ENCODE measurements around the gene PON1.

The PON1 gene

GRCh38 chr7:95324431-95324830 is at the start of gene PON1:
Gene PON1 (minus strand): TSS chr7:95324532. CDS start chr7:95324475, 57 bp downstream.
- DNase-seq (ENCODE audit: low spot score) = no peak
- no peak for FAIRE-seq

DNA sequence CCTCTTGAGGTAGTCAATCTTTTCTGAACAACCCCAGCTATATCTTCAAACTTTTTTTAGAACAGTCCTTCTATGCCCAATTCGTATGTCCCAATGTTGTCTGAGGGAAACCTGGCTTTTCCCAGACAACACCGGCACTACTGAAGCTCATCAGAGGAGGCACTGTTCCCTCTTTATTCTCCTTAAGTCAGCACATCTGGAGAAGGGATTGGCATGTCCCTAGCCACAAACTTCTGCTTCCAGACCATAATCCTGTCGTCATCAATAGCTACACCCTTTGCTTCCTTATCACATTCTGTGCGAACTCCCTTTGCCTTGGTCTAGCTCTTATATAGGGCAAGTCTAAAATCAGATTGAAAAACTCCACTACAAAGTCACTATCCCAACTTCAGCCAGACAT is 49.0 kb upstream of the PON1 start:
- DNase-seq (ENCODE audit: low spot score) (no peak), FAIRE-seq (no peak)

GRCh38 chr7:95368235-95368634 is 43.9 kb upstream of the PON1 start:
- no peak for FAIRE-seq
- no peak for DNase-seq (ENCODE audit: low spot score)

GRCh38 chr7:95367606-95368005 is 43.3 kb upstream of the PON1 start:
- no peak for FAIRE-seq
- no peak for DNase-seq (ENCODE audit: low spot score)

DNA sequence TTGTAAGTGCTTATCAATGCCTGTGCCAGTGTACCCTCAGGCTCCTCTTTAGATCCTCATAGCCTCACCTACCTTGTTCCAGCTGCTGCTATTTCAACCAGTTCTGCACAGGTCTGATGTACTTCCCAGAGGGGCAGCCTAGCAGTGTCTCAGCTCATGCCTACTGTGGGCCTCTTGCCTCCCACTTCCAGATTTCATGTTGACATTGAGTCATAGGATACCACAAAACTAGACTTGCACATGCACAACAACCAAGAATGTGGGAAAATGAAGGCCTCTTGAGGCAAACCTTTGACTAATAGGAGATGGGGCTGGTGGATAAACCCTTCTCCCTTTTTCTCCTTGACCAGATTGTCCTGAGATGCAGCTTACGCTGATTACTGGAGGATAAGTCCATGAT is 40.8 kb upstream of the PON1 start:
- DNase-seq (ENCODE audit: low spot score) = peak; percentile 25
- FAIRE-seq = no peak

GRCh38 chr7:95357623-95358022 is 33.3 kb upstream of the PON1 start:
- DNase-seq (ENCODE audit: low spot score) = no peak
- FAIRE-seq = no peak

DNA sequence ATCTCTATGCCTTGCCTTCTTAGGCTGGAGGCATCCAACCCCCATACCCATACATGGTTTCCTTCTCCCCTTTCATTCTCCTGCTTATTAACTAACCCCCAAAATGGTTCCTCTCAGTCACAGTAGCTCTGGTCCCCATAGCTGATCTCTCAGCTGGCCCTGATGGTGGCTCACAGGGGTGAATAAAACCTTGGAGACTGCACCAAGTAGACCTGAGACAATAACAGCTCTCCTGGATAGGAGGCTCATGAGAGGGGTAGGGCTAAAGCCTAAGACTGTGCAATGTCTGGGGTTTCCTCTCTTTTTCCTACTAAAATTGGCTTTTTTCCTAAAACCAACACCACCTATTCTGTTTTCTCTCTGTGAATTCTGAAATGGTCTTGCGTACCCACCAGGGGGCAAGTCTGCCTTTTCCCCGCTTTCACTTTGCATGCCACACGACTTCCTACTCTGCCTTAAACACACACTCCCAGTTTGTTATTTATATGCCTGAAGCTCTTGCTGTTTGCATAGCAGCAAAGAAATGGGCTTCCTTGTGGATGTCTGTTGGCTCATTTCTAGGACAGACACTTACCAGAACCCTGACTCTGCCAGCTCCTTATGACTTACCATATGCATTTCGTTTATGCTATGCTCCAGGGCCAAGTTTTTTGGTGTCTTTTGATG is 18.4 kb upstream of the PON1 start:
- FAIRE-seq (no peak), DNase-seq (ENCODE audit: low spot score) (no peak)

- DNase-seq (ENCODE audit: low spot score) (no peak), FAIRE-seq (peak; percentile 20)
These were observed 17.7 kb upstream of the PON1 start for GRCh38 chr7:95342029-95342428.

- no peak for DNase-seq (ENCODE audit: low spot score)
- no peak for FAIRE-seq
These were observed 16.2 kb upstream of the PON1 start for GRCh38 chr7:95340491-95340890.

- DNase-seq (ENCODE audit: low spot score) = no peak
- FAIRE-seq = no peak
These were observed 14.5 kb upstream of the PON1 start for GRCh38 chr7:95338832-95339231.

- FAIRE-seq (peak; percentile 59), DNase-seq (ENCODE audit: low spot score) (peak; percentile 45)
These were observed 10.8 kb upstream of the PON1 start for GRCh38 chr7:95335093-95335492.

DNA sequence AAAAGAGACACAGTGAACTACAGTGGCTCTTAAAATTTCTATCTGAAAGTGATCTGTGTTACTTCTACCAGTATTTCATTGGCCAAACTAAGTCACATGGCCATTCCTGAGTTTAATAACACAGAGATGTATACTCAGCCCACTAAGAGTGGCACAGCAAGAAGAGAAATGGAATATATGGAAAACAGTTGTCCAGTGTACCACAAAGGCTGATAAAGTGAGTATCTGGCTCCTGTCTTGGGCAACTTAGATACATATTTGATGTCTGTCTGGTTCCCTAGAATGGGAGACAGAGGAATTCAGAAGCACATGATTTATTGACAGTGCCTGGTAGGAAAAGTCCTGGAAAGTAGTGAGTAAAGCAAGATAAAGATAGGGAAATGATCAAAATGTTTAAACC is 10.1 kb upstream of the PON1 start:
- DNase-seq (ENCODE audit: low spot score) = no peak
- no peak for FAIRE-seq

DNA sequence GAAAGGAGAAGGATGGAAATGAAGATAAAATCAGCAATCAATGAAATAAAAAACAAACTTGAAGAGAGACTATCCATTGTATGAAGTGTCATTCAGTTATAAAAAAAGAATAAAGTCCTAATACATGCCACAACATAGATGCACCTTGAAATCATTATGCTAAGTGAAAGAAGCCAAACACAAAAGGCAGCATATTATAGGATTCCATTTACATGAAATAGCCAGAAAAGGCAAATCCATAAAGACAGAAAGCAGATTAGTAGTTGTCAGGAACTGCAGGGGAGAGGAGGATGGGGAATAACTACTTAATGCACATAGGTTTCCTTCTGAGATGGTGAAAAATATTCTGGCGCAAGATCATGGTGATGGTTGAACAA is 6.6 kb upstream of the PON1 start:
- FAIRE-seq (peak; percentile 58), DNase-seq (ENCODE audit: low spot score) (no peak)

DNA sequence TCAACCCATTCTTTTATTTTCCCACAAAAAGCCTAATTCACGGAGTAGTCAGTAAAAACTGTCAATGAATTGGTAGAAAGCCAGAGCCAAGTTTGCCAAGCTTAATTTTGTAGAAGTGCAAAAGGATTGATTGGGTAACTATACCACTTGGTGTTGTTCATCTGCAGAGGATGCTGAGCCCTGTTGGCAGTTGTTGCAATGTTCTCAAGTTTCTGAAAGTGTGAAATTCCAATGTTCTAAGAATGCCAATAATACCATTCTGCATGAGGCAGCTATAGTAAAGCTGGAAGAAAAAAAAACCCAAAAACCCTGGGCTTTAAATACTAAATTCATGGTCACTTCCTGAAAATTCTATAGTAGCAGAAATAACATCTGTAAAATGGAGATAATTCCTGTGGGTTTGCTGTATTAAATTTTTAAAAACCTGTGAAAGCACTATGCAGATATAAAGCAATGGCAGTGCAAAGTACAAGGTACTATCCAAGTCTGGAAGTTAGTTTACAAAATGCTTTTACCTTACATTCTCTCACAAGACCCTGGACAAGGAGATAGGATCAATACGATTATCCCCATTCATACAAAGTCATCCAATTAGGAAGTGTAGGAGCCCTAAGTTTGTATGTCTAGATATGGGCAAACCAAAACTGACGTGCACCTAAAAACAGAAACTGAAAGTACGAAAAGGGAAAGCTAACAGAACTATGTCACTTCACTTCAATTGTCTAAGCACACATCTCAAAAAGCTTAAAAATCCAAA is 6.0 kb upstream of the PON1 start:
- no peak for DNase-seq (ENCODE audit: low spot score)
- no peak for FAIRE-seq

- DNase-seq (ENCODE audit: low spot score) (no peak), FAIRE-seq (no peak)
These were observed 3.0 kb upstream of the PON1 start for GRCh38 chr7:95327356-95327755.

GRCh38 chr7:95323410-95324129 is 762 bp downstream of the PON1 start:
- no peak for FAIRE-seq
- no peak for DNase-seq (ENCODE audit: low spot score)

- no peak for FAIRE-seq
- DNase-seq (ENCODE audit: low spot score) = no peak
These were observed 1.5 kb downstream of the PON1 start for GRCh38 chr7:95322854-95323253.

DNA sequence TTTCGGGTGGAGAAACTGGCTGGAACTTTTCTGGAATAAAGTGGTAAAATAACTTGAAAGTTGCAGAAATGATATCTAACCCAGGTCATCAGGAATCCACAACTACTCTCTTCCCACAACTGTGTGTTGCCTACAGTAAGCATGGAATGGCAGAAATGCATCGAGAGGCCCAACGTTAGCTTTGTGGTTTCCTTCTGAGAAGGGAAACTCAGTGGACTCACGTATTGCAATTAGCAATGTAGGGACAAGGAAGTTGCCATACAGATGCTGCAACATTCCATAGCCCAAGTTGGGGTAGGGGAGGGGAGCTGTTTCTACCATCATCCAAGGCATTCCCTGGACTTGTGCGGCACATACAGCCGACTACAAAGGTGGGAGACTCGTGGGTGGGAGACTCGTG is 1.9 kb downstream of the PON1 start:
- FAIRE-seq (no peak), DNase-seq (ENCODE audit: low spot score) (no peak)

DNA sequence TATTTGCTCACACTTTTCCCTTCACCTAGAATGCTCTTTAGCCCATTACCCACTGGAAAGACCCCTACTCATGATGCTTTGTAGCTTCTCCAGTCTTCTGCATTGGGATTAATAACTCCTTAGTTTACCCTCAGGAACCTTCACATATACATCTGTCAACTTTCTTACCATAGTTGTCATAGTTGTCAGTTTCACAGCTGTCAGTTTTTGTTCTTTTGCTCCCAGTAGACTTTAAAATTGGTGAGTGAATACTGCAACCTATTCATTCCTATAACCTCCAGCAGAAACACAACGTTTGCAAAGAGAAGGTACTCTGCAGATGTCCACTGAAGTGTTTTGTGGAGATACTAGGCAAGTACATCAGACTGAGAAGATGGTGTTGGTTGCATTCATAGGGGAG is 2.6 kb downstream of the PON1 start:
- FAIRE-seq (no peak), DNase-seq (ENCODE audit: low spot score) (no peak)

DNA sequence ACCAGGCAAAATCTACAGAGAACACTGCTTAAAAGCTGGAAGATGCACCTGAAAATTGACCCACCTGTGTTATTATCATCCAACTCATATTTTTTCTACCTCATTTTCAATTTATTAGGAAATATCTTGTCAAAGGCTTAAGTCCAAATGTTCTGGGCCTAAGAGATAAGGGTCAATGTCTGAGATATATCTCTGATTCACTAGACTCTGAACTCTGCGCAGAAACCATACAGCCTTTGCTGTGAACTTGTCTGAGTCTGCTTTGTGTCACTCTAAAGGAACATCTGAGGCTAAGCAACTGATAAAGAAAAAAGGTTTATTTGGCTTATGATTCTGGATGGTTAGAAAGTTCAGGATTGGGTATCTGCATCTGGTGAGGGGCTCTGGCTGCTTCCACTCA is 3.7 kb downstream of the PON1 start:
- FAIRE-seq = no peak
- DNase-seq (ENCODE audit: low spot score) = no peak

DNA sequence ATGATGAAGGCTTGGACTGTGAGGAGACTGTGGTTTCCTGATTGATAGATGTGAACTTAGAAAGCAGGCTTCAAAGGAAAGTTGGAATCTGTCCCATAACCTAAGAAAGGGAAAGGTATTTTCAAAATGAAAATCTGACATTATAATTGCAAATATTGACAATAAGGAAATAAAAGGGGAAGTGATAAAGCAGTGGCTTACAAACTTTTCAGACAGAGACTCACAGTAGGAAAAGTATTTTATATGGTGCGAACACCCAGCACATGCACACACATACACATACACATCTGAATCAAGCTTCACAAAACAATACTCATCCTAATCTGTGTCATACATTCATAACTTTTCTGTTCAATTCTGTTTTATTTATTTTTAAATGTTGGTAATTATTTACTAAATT is 4.8 kb downstream of the PON1 start:
- DNase-seq (ENCODE audit: low spot score) = no peak
- FAIRE-seq = no peak

DNA sequence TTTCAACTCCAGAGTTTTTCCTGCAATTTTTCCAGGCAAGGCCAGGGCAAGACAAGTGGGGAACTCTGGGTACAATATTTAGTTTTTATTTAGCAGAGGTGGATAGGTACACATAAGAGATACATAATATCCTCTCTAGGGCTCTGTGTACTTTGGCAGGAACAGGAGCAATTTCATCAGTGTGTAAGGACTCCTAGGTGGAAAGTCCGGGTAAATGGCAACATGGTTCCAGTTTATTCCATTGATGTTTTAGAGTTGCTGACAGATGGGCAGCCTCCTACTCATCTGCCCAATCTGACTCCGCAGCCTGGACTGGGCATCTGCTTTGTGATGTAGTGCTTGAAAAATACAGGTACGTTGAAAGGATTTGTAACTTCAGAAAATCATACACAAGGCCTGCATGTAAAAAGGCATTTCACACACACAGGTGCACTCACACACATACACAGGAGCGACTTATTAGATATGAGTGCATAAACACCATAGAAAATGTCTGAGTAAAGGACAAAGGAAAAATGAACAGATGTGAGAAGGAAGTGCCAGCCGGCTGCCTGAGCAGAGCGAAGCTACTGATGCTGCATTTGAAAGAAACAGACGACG is 5.7 kb downstream of the PON1 start:
- no peak for FAIRE-seq
- no peak for DNase-seq (ENCODE audit: low spot score)
